H1 (cell line): ENCODE measurements around the gene TSPAN4. TPM values are rescaled to one million over a fixed set of nuclear protein-coding genes. Genes with fewer than 3 reads are reported as not detected.

Source experiments
- CBX5 ChIP-seq: fragments of 300-800, 300-1000 bp; sonication (generic); IDR thresholded peaks from 2 replicates; pipeline ENCODE4 v1.7.1; 2016; ENCODE audit warnings: antibody characterized with exemption, low read length, low read depth
- CEBPB ChIP-seq: IDR thresholded peaks from 2 replicates; pipeline ENCODE4 v1.6.1; 2012; ENCODE audit warnings: low read depth, low read length
- RAD21 ChIP-seq, 2 experiments: IDR thresholded peaks in 1 of 2; conservative IDR thresholded peaks in 1 of 2; 2 replicates each; pipeline ENCODE4 v1.6.1; 2011; ENCODE audit warnings: low read depth in 2 of 2, low read length in 2 of 2, improper control_type of control experiment in 1 of 2, inconsistent platforms in 1 of 2, mild to moderate bottlenecking in 1 of 2, moderate library complexity in 1 of 2
- RFX5 ChIP-seq: IDR thresholded peaks from 2 replicates; pipeline ENCODE4 v1.6.1; 2011; ENCODE audit warnings: low read depth, low read length, improper control_type of control experiment, borderline replicate concordance
- YY1 ChIP-seq: IDR thresholded peaks from 2 replicates; pipeline ENCODE4 v1.6.1; 2011; ENCODE audit warnings: low read depth, mild to moderate bottlenecking, low read length
- polyA plus RNA-seq, 7 experiments: library from polyadenylated mRNA; depleted of rRNA in 3 of 7; stranded (reverse) in 5 of 7; unstranded in 2 of 7; fragments of >200 nt in 5 of 7; fragments of 200-250 nt in 2 of 7; gene quantifications; 1 replicate in 5 of 7; 2 replicates in 1 of 7; 4 replicates in 1 of 7; pipeline versions ENCODE4 v1.2.1 to v1.2.3, GENCODE V29; 2011 to 2013; ENCODE audit warnings: missing spikeins in 2 of 7, mixed read lengths in 2 of 7
- total RNA-seq: library from RNA; stranded (reverse); fragmentation: NEBNext Ultra II Directional; extraction: Animal tissue kit (Norgen Biotek cat#: 25700); gene quantifications from 2 replicates; pipeline ENCODE4 v1.2.1, GENCODE V29; 2021
- TF ChIP-seq, protein P1 (sequence below): fragments of 300-600 bp; sonication (generic); IDR thresholded peaks from 2 replicates; pipeline ENCODE4 v1.7.1; 2012; ENCODE audit warnings: low read length, moderate library complexity, mild to moderate bottlenecking, inconsistent platforms; ENCODE audit not compliant: insufficient replicate concordance
- TF ChIP-seq, protein P2 (sequence below), 3 experiments: IDR thresholded peaks; 1 replicate in 2 of 3; 2 replicates in 1 of 3; pipeline versions ENCODE4 v1.5.1 to v1.6.1; 2011; ENCODE audit warnings: low read length in 3 of 3, mild to moderate bottlenecking in 3 of 3, inconsistent platforms in 2 of 3, low read depth in 1 of 3, moderate library complexity in 1 of 3; ENCODE audit not compliant: insufficient read depth in 1 of 3; ENCODE audit errors: control extremely low read depth in 1 of 3

TSPAN4 gene
- total and polyA plus RNA-seq, 2 of the 8 experiments (the other 6 are each of a cell fraction or from before 2014, with no cell fraction given), result 74.1 to 145 TPM

DNA sequence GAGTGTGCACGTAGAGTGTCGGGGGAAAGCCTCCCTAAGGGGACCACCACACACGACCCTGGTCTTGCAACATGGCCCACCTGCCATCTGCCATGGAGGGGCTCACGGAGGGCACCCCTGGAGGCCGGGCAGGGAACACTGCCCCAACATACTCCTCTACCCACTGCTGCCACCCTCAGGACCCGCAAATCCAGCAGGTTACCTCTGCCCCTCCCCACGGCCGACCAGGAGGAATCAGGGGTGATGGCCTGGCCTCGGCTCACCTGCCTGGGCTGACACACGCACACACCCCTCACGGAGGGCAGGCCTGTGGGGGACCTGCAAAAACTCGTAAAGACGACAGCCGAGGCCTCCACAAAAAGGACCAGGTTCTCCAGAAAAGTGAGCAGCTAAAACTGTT lies 37.8 kb downstream of the TSPAN4 start (continued):
- TF ChIP-seq, protein P1, sequence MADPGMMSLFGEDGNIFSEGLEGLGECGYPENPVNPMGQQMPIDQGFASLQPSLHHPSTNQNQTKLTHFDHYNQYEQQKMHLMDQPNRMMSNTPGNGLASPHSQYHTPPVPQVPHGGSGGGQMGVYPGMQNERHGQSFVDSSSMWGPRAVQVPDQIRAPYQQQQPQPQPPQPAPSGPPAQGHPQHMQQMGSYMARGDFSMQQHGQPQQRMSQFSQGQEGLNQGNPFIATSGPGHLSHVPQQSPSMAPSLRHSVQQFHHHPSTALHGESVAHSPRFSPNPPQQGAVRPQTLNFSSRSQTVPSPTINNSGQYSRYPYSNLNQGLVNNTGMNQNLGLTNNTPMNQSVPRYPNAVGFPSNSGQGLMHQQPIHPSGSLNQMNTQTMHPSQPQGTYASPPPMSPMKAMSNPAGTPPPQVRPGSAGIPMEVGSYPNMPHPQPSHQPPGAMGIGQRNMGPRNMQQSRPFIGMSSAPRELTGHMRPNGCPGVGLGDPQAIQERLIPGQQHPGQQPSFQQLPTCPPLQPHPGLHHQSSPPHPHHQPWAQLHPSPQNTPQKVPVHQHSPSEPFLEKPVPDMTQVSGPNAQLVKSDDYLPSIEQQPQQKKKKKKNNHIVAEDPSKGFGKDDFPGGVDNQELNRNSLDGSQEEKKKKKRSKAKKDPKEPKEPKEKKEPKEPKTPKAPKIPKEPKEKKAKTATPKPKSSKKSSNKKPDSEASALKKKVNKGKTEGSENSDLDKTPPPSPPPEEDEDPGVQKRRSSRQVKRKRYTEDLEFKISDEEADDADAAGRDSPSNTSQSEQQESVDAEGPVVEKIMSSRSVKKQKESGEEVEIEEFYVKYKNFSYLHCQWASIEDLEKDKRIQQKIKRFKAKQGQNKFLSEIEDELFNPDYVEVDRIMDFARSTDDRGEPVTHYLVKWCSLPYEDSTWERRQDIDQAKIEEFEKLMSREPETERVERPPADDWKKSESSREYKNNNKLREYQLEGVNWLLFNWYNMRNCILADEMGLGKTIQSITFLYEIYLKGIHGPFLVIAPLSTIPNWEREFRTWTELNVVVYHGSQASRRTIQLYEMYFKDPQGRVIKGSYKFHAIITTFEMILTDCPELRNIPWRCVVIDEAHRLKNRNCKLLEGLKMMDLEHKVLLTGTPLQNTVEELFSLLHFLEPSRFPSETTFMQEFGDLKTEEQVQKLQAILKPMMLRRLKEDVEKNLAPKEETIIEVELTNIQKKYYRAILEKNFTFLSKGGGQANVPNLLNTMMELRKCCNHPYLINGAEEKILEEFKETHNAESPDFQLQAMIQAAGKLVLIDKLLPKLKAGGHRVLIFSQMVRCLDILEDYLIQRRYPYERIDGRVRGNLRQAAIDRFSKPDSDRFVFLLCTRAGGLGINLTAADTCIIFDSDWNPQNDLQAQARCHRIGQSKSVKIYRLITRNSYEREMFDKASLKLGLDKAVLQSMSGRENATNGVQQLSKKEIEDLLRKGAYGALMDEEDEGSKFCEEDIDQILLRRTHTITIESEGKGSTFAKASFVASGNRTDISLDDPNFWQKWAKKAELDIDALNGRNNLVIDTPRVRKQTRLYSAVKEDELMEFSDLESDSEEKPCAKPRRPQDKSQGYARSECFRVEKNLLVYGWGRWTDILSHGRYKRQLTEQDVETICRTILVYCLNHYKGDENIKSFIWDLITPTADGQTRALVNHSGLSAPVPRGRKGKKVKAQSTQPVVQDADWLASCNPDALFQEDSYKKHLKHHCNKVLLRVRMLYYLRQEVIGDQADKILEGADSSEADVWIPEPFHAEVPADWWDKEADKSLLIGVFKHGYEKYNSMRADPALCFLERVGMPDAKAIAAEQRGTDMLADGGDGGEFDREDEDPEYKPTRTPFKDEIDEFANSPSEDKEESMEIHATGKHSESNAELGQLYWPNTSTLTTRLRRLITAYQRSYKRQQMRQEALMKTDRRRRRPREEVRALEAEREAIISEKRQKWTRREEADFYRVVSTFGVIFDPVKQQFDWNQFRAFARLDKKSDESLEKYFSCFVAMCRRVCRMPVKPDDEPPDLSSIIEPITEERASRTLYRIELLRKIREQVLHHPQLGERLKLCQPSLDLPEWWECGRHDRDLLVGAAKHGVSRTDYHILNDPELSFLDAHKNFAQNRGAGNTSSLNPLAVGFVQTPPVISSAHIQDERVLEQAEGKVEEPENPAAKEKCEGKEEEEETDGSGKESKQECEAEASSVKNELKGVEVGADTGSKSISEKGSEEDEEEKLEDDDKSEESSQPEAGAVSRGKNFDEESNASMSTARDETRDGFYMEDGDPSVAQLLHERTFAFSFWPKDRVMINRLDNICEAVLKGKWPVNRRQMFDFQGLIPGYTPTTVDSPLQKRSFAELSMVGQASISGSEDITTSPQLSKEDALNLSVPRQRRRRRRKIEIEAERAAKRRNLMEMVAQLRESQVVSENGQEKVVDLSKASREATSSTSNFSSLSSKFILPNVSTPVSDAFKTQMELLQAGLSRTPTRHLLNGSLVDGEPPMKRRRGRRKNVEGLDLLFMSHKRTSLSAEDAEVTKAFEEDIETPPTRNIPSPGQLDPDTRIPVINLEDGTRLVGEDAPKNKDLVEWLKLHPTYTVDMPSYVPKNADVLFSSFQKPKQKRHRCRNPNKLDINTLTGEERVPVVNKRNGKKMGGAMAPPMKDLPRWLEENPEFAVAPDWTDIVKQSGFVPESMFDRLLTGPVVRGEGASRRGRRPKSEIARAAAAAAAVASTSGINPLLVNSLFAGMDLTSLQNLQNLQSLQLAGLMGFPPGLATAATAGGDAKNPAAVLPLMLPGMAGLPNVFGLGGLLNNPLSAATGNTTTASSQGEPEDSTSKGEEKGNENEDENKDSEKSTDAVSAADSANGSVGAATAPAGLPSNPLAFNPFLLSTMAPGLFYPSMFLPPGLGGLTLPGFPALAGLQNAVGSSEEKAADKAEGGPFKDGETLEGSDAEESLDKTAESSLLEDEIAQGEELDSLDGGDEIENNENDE, result no peak
- TF ChIP-seq, protein P2, sequence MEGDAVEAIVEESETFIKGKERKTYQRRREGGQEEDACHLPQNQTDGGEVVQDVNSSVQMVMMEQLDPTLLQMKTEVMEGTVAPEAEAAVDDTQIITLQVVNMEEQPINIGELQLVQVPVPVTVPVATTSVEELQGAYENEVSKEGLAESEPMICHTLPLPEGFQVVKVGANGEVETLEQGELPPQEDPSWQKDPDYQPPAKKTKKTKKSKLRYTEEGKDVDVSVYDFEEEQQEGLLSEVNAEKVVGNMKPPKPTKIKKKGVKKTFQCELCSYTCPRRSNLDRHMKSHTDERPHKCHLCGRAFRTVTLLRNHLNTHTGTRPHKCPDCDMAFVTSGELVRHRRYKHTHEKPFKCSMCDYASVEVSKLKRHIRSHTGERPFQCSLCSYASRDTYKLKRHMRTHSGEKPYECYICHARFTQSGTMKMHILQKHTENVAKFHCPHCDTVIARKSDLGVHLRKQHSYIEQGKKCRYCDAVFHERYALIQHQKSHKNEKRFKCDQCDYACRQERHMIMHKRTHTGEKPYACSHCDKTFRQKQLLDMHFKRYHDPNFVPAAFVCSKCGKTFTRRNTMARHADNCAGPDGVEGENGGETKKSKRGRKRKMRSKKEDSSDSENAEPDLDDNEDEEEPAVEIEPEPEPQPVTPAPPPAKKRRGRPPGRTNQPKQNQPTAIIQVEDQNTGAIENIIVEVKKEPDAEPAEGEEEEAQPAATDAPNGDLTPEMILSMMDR (IDR thresholded peaks at IDR 0.05; ENCODE audit: control extremely low read depth in 1 of 3, insufficient read depth in 1 of 3, low read depth in 1 of 3, low read length in 3 of 3), result peak; percentile 40 to 91 (median 43)
- TF ChIP-seq RAD21 (IDR thresholded peaks at IDR 0.05 in 1 of 2, conservative IDR thresholded peaks at IDR 0.05 in 1 of 2; ENCODE audit: low read depth in 2 of 2, low read length in 2 of 2), result peak in 1 of 2 experiments; percentile 19; a peak in 1 of 4 replicates
- no peak for TF ChIP-seq CEBPB
- TF ChIP-seq RFX5, result no peak
- TF ChIP-seq CBX5, result no peak
- no peak for TF ChIP-seq YY1
- TF ChIP-seq, all 59 proteins: peak for 2
